ENCODE measurements around the gene STX1B. TPM values are rescaled to one million over a fixed set of nuclear protein-coding genes. Genes with fewer than 3 reads are reported as not detected.

The STX1B gene
- total RNA-seq, 1 experiment from 2014 or later, result 15.9 TPM

GRCh38 chr16:31008149-31008548 is 2.3 kb downstream of the STX1B start (continued):
- TF ChIP-seq, protein P1, sequence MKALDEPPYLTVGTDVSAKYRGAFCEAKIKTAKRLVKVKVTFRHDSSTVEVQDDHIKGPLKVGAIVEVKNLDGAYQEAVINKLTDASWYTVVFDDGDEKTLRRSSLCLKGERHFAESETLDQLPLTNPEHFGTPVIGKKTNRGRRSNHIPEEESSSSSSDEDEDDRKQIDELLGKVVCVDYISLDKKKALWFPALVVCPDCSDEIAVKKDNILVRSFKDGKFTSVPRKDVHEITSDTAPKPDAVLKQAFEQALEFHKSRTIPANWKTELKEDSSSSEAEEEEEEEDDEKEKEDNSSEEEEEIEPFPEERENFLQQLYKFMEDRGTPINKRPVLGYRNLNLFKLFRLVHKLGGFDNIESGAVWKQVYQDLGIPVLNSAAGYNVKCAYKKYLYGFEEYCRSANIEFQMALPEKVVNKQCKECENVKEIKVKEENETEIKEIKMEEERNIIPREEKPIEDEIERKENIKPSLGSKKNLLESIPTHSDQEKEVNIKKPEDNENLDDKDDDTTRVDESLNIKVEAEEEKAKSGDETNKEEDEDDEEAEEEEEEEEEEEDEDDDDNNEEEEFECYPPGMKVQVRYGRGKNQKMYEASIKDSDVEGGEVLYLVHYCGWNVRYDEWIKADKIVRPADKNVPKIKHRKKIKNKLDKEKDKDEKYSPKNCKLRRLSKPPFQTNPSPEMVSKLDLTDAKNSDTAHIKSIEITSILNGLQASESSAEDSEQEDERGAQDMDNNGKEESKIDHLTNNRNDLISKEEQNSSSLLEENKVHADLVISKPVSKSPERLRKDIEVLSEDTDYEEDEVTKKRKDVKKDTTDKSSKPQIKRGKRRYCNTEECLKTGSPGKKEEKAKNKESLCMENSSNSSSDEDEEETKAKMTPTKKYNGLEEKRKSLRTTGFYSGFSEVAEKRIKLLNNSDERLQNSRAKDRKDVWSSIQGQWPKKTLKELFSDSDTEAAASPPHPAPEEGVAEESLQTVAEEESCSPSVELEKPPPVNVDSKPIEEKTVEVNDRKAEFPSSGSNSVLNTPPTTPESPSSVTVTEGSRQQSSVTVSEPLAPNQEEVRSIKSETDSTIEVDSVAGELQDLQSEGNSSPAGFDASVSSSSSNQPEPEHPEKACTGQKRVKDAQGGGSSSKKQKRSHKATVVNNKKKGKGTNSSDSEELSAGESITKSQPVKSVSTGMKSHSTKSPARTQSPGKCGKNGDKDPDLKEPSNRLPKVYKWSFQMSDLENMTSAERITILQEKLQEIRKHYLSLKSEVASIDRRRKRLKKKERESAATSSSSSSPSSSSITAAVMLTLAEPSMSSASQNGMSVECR (CRISPR knock-in tag; IDR thresholded peaks at IDR 0.05; ENCODE audit: borderline replicate concordance), result no peak
- TF ChIP-seq NR2C2 (CRISPR knock-in tag; IDR thresholded peaks at IDR 0.05) (no peak), NFYB (CRISPR knock-in tag; conservative IDR thresholded peaks at IDR 0.05; ENCODE audit: low read depth) (no peak), ZNF138 (CRISPR knock-in tag; conservative IDR thresholded peaks at IDR 0.05) (no peak), ZBTB43 (CRISPR knock-in tag; IDR thresholded peaks at IDR 0.05) (no peak)

GRCh38 chr16:31007684-31008083 is 2.8 kb downstream of the STX1B start:
- Mint-ChIP-seq H3K9me3 (no peaks in the 10 kb centered on the region), H3K36me3 (no peaks in the 10 kb centered on the region), H3K27ac (no peak overlapping the region)
- no peak for TF ChIP-seq CREM (CRISPR knock-in tag; IDR thresholded peaks at IDR 0.05)
- TF ChIP-seq TEAD1 (CRISPR knock-in tag; IDR thresholded peaks at IDR 0.05), result no peak
- no peak for TF ChIP-seq KAT7 (CRISPR knock-in tag; IDR thresholded peaks at IDR 0.05; ENCODE audit: borderline replicate concordance)
- TF ChIP-seq USF1 (CRISPR knock-in tag; IDR thresholded peaks at IDR 0.05), result no peak
- TF ChIP-seq ZMAT4 (CRISPR knock-in tag; IDR thresholded peaks at IDR 0.05), result no peak
- no peak for TF ChIP-seq TEAD4 (CRISPR knock-in tag; IDR thresholded peaks at IDR 0.05)
- TF ChIP-seq ATF1 (CRISPR knock-in tag; IDR thresholded peaks at IDR 0.05), result no peak
- no peak for TF ChIP-seq ZNF138 (CRISPR knock-in tag; conservative IDR thresholded peaks at IDR 0.05)
- no peak for TF ChIP-seq SMAD4 (CRISPR knock-in tag; IDR thresholded peaks at IDR 0.05)
- TF ChIP-seq, protein P2, sequence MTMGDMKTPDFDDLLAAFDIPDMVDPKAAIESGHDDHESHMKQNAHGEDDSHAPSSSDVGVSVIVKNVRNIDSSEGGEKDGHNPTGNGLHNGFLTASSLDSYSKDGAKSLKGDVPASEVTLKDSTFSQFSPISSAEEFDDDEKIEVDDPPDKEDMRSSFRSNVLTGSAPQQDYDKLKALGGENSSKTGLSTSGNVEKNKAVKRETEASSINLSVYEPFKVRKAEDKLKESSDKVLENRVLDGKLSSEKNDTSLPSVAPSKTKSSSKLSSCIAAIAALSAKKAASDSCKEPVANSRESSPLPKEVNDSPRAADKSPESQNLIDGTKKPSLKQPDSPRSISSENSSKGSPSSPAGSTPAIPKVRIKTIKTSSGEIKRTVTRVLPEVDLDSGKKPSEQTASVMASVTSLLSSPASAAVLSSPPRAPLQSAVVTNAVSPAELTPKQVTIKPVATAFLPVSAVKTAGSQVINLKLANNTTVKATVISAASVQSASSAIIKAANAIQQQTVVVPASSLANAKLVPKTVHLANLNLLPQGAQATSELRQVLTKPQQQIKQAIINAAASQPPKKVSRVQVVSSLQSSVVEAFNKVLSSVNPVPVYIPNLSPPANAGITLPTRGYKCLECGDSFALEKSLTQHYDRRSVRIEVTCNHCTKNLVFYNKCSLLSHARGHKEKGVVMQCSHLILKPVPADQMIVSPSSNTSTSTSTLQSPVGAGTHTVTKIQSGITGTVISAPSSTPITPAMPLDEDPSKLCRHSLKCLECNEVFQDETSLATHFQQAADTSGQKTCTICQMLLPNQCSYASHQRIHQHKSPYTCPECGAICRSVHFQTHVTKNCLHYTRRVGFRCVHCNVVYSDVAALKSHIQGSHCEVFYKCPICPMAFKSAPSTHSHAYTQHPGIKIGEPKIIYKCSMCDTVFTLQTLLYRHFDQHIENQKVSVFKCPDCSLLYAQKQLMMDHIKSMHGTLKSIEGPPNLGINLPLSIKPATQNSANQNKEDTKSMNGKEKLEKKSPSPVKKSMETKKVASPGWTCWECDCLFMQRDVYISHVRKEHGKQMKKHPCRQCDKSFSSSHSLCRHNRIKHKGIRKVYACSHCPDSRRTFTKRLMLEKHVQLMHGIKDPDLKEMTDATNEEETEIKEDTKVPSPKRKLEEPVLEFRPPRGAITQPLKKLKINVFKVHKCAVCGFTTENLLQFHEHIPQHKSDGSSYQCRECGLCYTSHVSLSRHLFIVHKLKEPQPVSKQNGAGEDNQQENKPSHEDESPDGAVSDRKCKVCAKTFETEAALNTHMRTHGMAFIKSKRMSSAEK (CRISPR knock-in tag; IDR thresholded peaks at IDR 0.05; ENCODE audit: borderline replicate concordance), result no peak
- TF ChIP-seq RELA (CRISPR knock-in tag; IDR thresholded peaks at IDR 0.05; ENCODE audit: borderline replicate concordance), result no peak
- TF ChIP-seq EMX1 (CRISPR knock-in tag; IDR thresholded peaks at IDR 0.05), result no peak
- TF ChIP-seq HMGA2 (CRISPR knock-in tag; IDR thresholded peaks at IDR 0.05), result no peak
- TF ChIP-seq, protein P3, sequence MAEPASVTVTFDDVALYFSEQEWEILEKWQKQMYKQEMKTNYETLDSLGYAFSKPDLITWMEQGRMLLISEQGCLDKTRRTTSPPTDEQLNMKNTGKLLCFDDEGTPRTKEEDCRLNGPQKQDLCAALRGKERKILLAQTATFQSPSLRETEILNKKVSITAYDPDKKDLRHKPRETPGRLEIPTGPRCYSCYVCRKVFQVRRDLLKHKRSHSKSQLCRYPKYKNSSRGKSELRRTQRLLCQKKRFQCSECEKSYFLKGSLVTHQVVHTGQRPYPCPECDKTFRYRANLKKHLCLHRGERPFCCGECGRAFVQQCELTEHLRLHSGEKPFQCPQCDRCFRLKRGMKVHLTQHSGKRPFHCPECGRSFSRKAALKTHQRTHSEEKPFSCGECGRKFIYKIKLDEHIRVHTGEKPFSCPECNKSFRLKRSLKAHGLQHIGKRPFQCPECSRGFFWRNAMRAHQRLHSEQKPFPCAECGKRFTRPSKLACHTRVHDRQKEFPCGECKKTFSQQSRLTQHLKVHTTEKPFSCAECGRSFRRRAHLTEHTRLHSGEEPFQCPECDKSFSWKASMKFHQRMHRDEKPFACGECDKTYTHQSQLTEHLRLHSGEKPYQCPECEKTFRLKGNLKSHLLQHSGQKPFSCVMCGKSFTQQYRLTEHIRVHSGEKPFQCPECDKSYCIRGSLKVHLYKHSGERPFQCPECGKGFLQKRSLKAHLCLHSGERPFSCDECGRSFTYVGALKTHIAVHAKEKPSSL (CRISPR knock-in tag; conservative IDR thresholded peaks at IDR 0.05), result no peak
- no peak for TF ChIP-seq FOXP1 (CRISPR knock-in tag; IDR thresholded peaks at IDR 0.05; ENCODE audit: borderline replicate concordance)
- TF ChIP-seq ATF6 (CRISPR knock-in tag; IDR thresholded peaks at IDR 0.05), result no peak
- no peak for TF ChIP-seq ZNF263 (CRISPR knock-in tag; IDR thresholded peaks at IDR 0.05; ENCODE audit: low read depth)
- no peak for TF ChIP-seq NR2C2 (CRISPR knock-in tag; IDR thresholded peaks at IDR 0.05)
- TF ChIP-seq ZNF232 (CRISPR knock-in tag; IDR thresholded peaks at IDR 0.05), result no peak

More at GRCh38 chr16:31007684-31008083, 2.8 kb downstream of the STX1B start:
- CTCF ChIA-PET, result no interaction called here
- Mint-ChIP-seq H3K4me1 (peaks cover 24% of the 10 kb centered on the region), H3K27me3 (ENCODE audit: low read depth) (peaks cover 16% of the 10 kb centered on the region), H3K4me3 (no peak overlapping the region)
- DNase-seq (ENCODE audit: low spot score) (no peak), ATAC-seq (no peak)
- POLR2A ChIA-PET, result interaction anchor here (0.6 kb wide), 1 partner anchor 30 kb away, joined by 4 read pairs; no protein-coding TSS in a partner anchor

Measured in WTC11 (cell line).